Measurements from ENCODE around the gene RPS23. TPM values are rescaled to one million over a fixed set of nuclear protein-coding genes. Genes with fewer than 3 reads are reported as not detected.
A peak's percentile ranks its signal among the peaks of the same experiment; 100 is the strongest.

The RPS23 gene
- polyA plus RNA-seq (2012; ENCODE audit: low read depth, missing spikeins): 12,048 TPM

- FAIRE-seq: peak; percentile 84
- TF ChIP-seq SPI1 (IDR thresholded peaks at IDR 0.05; ENCODE audit: low read depth, low read length): no peak
- peak; percentile 96 for TF ChIP-seq TAF1 (IDR thresholded peaks at IDR 0.05; ENCODE audit: low read depth, low read length)
- TF ChIP-seq POLR2AphosphoS5 (IDR thresholded peaks at IDR 0.05; ENCODE audit: low read depth, low read length): peak; percentile 99
- peak; percentile 87 for TF ChIP-seq POU2F2 (IDR thresholded peaks at IDR 0.05; ENCODE audit: low read depth, low read length)
- TF ChIP-seq POLR2A (IDR thresholded peaks at IDR 0.05; ENCODE audit: low read depth, low read length): peak; percentile 98
- DNase-seq (ENCODE audit: insufficient read length, low spot score): peak; percentile 60
Observed at GRCh38 chr5:82277987-82278710, at the start of gene RPS23. Gene RPS23, minus strand, starts transcription at chr5:82278354. Its CDS starts 31 bp downstream, at chr5:82278323.

- TF ChIP-seq TAF1 (IDR thresholded peaks at IDR 0.05; ENCODE audit: low read depth, low read length) (no peak), POLR2A (IDR thresholded peaks at IDR 0.05; ENCODE audit: low read depth, low read length) (no peak), PAX5 (IDR thresholded peaks at IDR 0.05; ENCODE audit: insufficient read depth, low read length, severe bottlenecking) (no peak), SPI1 (IDR thresholded peaks at IDR 0.05; ENCODE audit: low read depth, low read length) (no peak)
- DNase-seq (ENCODE audit: insufficient read length, low spot score) (no peak), FAIRE-seq (no peak)
Observed at GRCh38 chr5:82327941-82328340, 49.8 kb upstream of the RPS23 start.

GRCh38 chr5:82325996-82326395 lies 47.8 kb upstream of the RPS23 start:
- no peak for FAIRE-seq
- TF ChIP-seq POLR2AphosphoS5 (IDR thresholded peaks at IDR 0.05; ENCODE audit: low read depth, low read length): no peak
- TF ChIP-seq TAF1 (IDR thresholded peaks at IDR 0.05; ENCODE audit: low read depth, low read length): no peak
- no peak for TF ChIP-seq PAX5 (IDR thresholded peaks at IDR 0.05; ENCODE audit: insufficient read depth, low read length, severe bottlenecking)
- no peak for TF ChIP-seq POU2F2 (IDR thresholded peaks at IDR 0.05; ENCODE audit: low read depth, low read length)
- no peak for TF ChIP-seq SPI1 (IDR thresholded peaks at IDR 0.05; ENCODE audit: low read depth, low read length)
- no peak for TF ChIP-seq POLR2A (IDR thresholded peaks at IDR 0.05; ENCODE audit: low read depth, low read length)
- no peak for DNase-seq (ENCODE audit: insufficient read length, low spot score)

- no peak for TF ChIP-seq POLR2A (IDR thresholded peaks at IDR 0.05; ENCODE audit: low read depth, low read length)
- no peak for TF ChIP-seq TAF1 (IDR thresholded peaks at IDR 0.05; ENCODE audit: low read depth, low read length)
- no peak for TF ChIP-seq SPI1 (IDR thresholded peaks at IDR 0.05; ENCODE audit: low read depth, low read length)
- no peak for FAIRE-seq
- DNase-seq (ENCODE audit: insufficient read length, low spot score): no peak
Observed at GRCh38 chr5:82325155-82325554, 47.0 kb upstream of the RPS23 start.

- DNase-seq (ENCODE audit: insufficient read length, low spot score) (no peak), FAIRE-seq (no peak)
- TF ChIP-seq SPI1 (IDR thresholded peaks at IDR 0.05; ENCODE audit: low read depth, low read length): no peak
- no peak for TF ChIP-seq POLR2AphosphoS5 (IDR thresholded peaks at IDR 0.05; ENCODE audit: low read depth, low read length)
- no peak for TF ChIP-seq POLR2A (IDR thresholded peaks at IDR 0.05; ENCODE audit: low read depth, low read length)
- TF ChIP-seq TAF1 (IDR thresholded peaks at IDR 0.05; ENCODE audit: low read depth, low read length): no peak
- no peak for TF ChIP-seq PAX5 (IDR thresholded peaks at IDR 0.05; ENCODE audit: insufficient read depth, low read length, severe bottlenecking)
- no peak for TF ChIP-seq POU2F2 (IDR thresholded peaks at IDR 0.05; ENCODE audit: low read depth, low read length)
Observed at GRCh38 chr5:82320966-82321365, 42.8 kb upstream of the RPS23 start.

GRCh38 chr5:82319651-82320376 lies 41.7 kb upstream of the RPS23 start:
- TF ChIP-seq PAX5 (IDR thresholded peaks at IDR 0.05; ENCODE audit: insufficient read depth, low read length, severe bottlenecking) (no peak), POLR2A (IDR thresholded peaks at IDR 0.05; ENCODE audit: low read depth, low read length) (no peak), SPI1 (IDR thresholded peaks at IDR 0.05; ENCODE audit: low read depth, low read length) (no peak), POLR2AphosphoS5 (IDR thresholded peaks at IDR 0.05; ENCODE audit: low read depth, low read length) (no peak), POU2F2 (IDR thresholded peaks at IDR 0.05; ENCODE audit: low read depth, low read length) (no peak), TAF1 (IDR thresholded peaks at IDR 0.05; ENCODE audit: low read depth, low read length) (no peak)
- no peak for DNase-seq (ENCODE audit: insufficient read length, low spot score)
- no peak for FAIRE-seq

GRCh38 chr5:82319192-82319591 lies 41.0 kb upstream of the RPS23 start:
- FAIRE-seq: no peak
- no peak for TF ChIP-seq TAF1 (IDR thresholded peaks at IDR 0.05; ENCODE audit: low read depth, low read length)
- no peak for TF ChIP-seq POU2F2 (IDR thresholded peaks at IDR 0.05; ENCODE audit: low read depth, low read length)
- no peak for TF ChIP-seq SPI1 (IDR thresholded peaks at IDR 0.05; ENCODE audit: low read depth, low read length)
- TF ChIP-seq POLR2A (IDR thresholded peaks at IDR 0.05; ENCODE audit: low read depth, low read length): no peak
- TF ChIP-seq POLR2AphosphoS5 (IDR thresholded peaks at IDR 0.05; ENCODE audit: low read depth, low read length): no peak
- TF ChIP-seq PAX5 (IDR thresholded peaks at IDR 0.05; ENCODE audit: insufficient read depth, low read length, severe bottlenecking): no peak
- no peak for DNase-seq (ENCODE audit: insufficient read length, low spot score)

GRCh38 chr5:82314964-82315758 lies 37.0 kb upstream of the RPS23 start:
- FAIRE-seq: no peak
- TF ChIP-seq PAX5 (IDR thresholded peaks at IDR 0.05; ENCODE audit: insufficient read depth, low read length, severe bottlenecking) (no peak), TAF1 (IDR thresholded peaks at IDR 0.05; ENCODE audit: low read depth, low read length) (no peak), POU2F2 (IDR thresholded peaks at IDR 0.05; ENCODE audit: low read depth, low read length) (no peak), SPI1 (IDR thresholded peaks at IDR 0.05; ENCODE audit: low read depth, low read length) (no peak), POLR2A (IDR thresholded peaks at IDR 0.05; ENCODE audit: low read depth, low read length) (no peak), POLR2AphosphoS5 (IDR thresholded peaks at IDR 0.05; ENCODE audit: low read depth, low read length) (no peak)

GRCh38 chr5:82313016-82313415 lies 34.9 kb upstream of the RPS23 start:
- no peak for FAIRE-seq
- TF ChIP-seq POLR2A (IDR thresholded peaks at IDR 0.05; ENCODE audit: low read depth, low read length) (no peak), TAF1 (IDR thresholded peaks at IDR 0.05; ENCODE audit: low read depth, low read length) (no peak), SPI1 (IDR thresholded peaks at IDR 0.05; ENCODE audit: low read depth, low read length) (no peak), POU2F2 (IDR thresholded peaks at IDR 0.05; ENCODE audit: low read depth, low read length) (no peak), PAX5 (IDR thresholded peaks at IDR 0.05; ENCODE audit: insufficient read depth, low read length, severe bottlenecking) (no peak), POLR2AphosphoS5 (IDR thresholded peaks at IDR 0.05; ENCODE audit: low read depth, low read length) (no peak)
- no peak for DNase-seq (ENCODE audit: insufficient read length, low spot score)

More at GRCh38 chr5:82314964-82315758, 37.0 kb upstream of the RPS23 start:
- no peak for DNase-seq (ENCODE audit: insufficient read length, low spot score)
